Keratinocyte (primary cell): Measurements from ENCODE around the gene ABO. TPM values are rescaled to one million over a fixed set of nuclear protein-coding genes. Genes with fewer than 3 reads are reported as not detected.

ENCODE experiments used
- DNase-seq: peaks from one replicate; pipeline ENCODE4 v3.0.0-alpha.2; 2011; ENCODE audit warnings: low read depth, missing footprints, low spot score
- FAIRE-seq: peaks from 2 replicates; lab custom pipeline; 2011; peaks lifted over from hg19 to GRCh38; lab: Jason Lieb, UNC
- H2AFZ ChIP-seq: 2 replicates; pipeline ENCODE4 v1.6.0; 2012; ENCODE audit warnings: low read length, control low read depth, inconsistent platforms; ENCODE audit not compliant: control insufficient read depth
- H3K27ac ChIP-seq: 2 replicates; pipeline ENCODE4 v1.5.1; 2011; ENCODE audit warnings: low read length; ENCODE audit not compliant: control insufficient read depth, insufficient read depth
- H3K27me3 ChIP-seq: 3 replicates; pipeline ENCODE4 v1.6.0; 2011; ENCODE audit warnings: low read length; ENCODE audit not compliant: control insufficient read depth, insufficient read depth; ENCODE audit errors: extremely low read depth
- H3K36me3 ChIP-seq, 2 experiments: 2 replicates in 1 of 2; 3 replicates in 1 of 2; pipeline ENCODE4 v1.5.1; 2011; ENCODE audit warnings: low read length in 2 of 2, mild to moderate bottlenecking in 1 of 2; ENCODE audit not compliant: control insufficient read depth in 2 of 2, insufficient read depth in 2 of 2; ENCODE audit errors: extremely low read depth in 1 of 2
- H3K4me1 ChIP-seq: 3 replicates; pipeline ENCODE4 v1.5.1; 2011; ENCODE audit warnings: low read length; ENCODE audit not compliant: control insufficient read depth, insufficient read depth; ENCODE audit errors: extremely low read depth
- H3K4me2 ChIP-seq: 3 replicates; pipeline ENCODE4 v1.6.0; 2011; ENCODE audit warnings: low read depth, low read length; ENCODE audit not compliant: control insufficient read depth, insufficient read depth; ENCODE audit errors: extremely low read depth
- H3K4me3 ChIP-seq, 3 experiments: fragments of 200-600 bp in 1 of 3; sonication (generic) in 1 of 3; 2 replicates in 2 of 3; 3 replicates in 1 of 3; pipeline ENCODE4 v1.5.1; 2011 to 2016; ENCODE audit warnings: low read length in 3 of 3, mild to moderate bottlenecking in 3 of 3, control low read depth in 2 of 3, inconsistent platforms in 1 of 3, low read depth in 1 of 3, mixed read lengths in 1 of 3, mixed run types in 1 of 3, moderate library complexity in 1 of 3; ENCODE audit not compliant: control insufficient read depth in 2 of 3, insufficient read depth in 2 of 3; ENCODE audit errors: extremely low read depth in 1 of 3
- H3K79me2 ChIP-seq: 2 replicates; pipeline ENCODE4 v1.6.0; 2012; ENCODE audit warnings: low read length; ENCODE audit not compliant: control insufficient read depth, insufficient read depth
- H3K9ac ChIP-seq: 3 replicates; pipeline ENCODE4 v1.6.0; 2011; ENCODE audit warnings: low read length; ENCODE audit not compliant: control insufficient read depth, insufficient read depth; ENCODE audit errors: extremely low read depth
- H3K9me1 ChIP-seq: 3 replicates; pipeline ENCODE4 v1.6.0; 2011; ENCODE audit warnings: low read length; ENCODE audit not compliant: control insufficient read depth, insufficient read depth; ENCODE audit errors: extremely low read depth
- H3K9me3 ChIP-seq: 2 replicates; pipeline ENCODE4 v1.5.1; 2012; ENCODE audit warnings: low read depth, low read length; ENCODE audit not compliant: control insufficient read depth
- H4K20me1 ChIP-seq: 3 replicates; pipeline ENCODE4 v1.6.0; 2011; ENCODE audit warnings: low read length; ENCODE audit not compliant: control insufficient read depth, insufficient read depth; ENCODE audit errors: extremely low read depth
- EZH2 ChIP-seq: IDR thresholded peaks from one replicate; pipeline ENCODE4 v1.6.1; 2012; ENCODE audit warnings: inconsistent platforms, mild to moderate bottlenecking, low read length, moderate library complexity
- dilution Hi-C: fragments of 300-500 bp; cut with MboI; formaldehyde crosslinking; loops from one replicate; pipeline ENCODE4 v1.7.0; 2020; ENCODE audit warnings: low sequenced_read_pairs; ENCODE audit not compliant: extremely low pct_ligation_motif_present
- polyA plus RNA-seq, 5 experiments: library from polyadenylated mRNA; depleted of rRNA in 3 of 5; stranded (reverse) in 3 of 5; stranded (forward) in 1 of 5; unstranded in 1 of 5; fragments of >200 nt; gene quantifications; 1 replicate in 1 of 5; 2 replicates in 3 of 5; 3 replicates in 1 of 5; pipeline versions ENCODE4 v1.2.1 to v1.2.3, GENCODE V29; 2011 to 2012; ENCODE audit warnings: missing spikeins in 2 of 5, low read depth in 1 of 5, low replicate concordance in 1 of 5
- TF ChIP-seq, protein P1 (sequence below), 3 experiments: IDR thresholded peaks in 1 of 3; conservative IDR thresholded peaks in 1 of 3; optimal IDR thresholded peaks in 1 of 3; 2 replicates in 2 of 3; 3 replicates in 1 of 3; pipeline versions ENCODE3 to v1.5.1; 2011; ENCODE audit warnings: low read length in 3 of 3, mild to moderate bottlenecking in 3 of 3, moderate library complexity in 2 of 3, control low read depth in 1 of 3, inconsistent platforms in 1 of 3; ENCODE audit not compliant: insufficient read depth in 2 of 3; ENCODE audit errors: extremely low read depth in 1 of 3

ABO gene
- polyA plus RNA-seq, 1 donor (not counting 4 experiments of a cell fraction or from before 2014, with no cell fraction given), result not detected

DNA sequence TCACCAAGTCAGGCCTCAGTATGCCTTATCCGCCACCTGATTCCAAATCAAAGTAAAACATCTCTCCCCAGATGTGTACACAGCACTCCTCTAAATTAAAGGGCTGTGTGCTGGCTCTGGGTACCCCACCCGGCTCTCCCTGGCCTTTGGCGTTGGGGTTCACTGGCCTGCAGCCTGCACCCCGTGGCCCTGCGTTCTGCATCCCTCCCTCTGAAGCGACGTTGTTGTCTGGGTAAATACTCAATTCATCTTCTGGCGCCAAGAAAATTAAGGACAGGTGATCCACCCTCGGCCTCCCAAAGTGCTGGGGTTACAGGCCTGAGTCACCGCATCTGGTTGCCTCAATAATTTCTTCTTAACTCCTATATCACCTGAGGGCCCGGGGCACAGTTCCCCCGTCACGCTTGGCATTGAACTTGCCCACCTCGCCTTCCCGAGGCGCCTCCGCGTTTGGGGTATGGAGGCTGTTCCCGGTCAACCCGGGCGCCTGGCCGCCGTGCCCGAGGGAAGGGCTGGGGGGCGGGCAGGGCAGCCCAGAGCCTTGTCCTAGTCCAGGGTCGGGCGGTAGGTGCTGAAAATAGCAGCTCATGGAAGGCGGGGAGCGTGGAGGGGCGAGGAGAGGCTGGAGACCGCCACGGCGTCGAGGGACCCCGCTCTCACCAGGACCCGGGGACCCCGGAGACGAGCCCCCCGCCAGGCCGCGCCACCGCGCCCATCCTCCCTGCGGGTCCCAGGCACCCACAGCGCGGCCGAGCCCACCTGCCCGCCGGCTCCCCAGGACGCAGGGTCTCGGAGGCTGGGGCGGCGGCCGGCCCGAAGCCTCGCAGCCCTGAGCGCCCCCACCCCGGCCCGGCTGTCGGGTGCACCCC, 531 bp downstream of the ABO start:
- no peaks in the 10 kb centered on the region for H3K4me1 ChIP-seq
- no peaks in the 10 kb centered on the region for H4K20me1 ChIP-seq
- H3K4me2 ChIP-seq, result no peak overlapping the region
- DNase-seq, result no peak
- peaks cover 59% of the 10 kb centered on the region for H3K27me3 ChIP-seq
- no peak overlapping the region for H3K9ac ChIP-seq
- no peak overlapping the region for H2AFZ ChIP-seq
- no peak overlapping the region for H3K4me3 ChIP-seq
- H3K27ac ChIP-seq, result no peak overlapping the region
- TF ChIP-seq, protein P1, sequence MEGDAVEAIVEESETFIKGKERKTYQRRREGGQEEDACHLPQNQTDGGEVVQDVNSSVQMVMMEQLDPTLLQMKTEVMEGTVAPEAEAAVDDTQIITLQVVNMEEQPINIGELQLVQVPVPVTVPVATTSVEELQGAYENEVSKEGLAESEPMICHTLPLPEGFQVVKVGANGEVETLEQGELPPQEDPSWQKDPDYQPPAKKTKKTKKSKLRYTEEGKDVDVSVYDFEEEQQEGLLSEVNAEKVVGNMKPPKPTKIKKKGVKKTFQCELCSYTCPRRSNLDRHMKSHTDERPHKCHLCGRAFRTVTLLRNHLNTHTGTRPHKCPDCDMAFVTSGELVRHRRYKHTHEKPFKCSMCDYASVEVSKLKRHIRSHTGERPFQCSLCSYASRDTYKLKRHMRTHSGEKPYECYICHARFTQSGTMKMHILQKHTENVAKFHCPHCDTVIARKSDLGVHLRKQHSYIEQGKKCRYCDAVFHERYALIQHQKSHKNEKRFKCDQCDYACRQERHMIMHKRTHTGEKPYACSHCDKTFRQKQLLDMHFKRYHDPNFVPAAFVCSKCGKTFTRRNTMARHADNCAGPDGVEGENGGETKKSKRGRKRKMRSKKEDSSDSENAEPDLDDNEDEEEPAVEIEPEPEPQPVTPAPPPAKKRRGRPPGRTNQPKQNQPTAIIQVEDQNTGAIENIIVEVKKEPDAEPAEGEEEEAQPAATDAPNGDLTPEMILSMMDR (optimal IDR thresholded peaks at IDR 0.05 in 1 of 3, IDR thresholded peaks at IDR 0.05 in 1 of 3, conservative IDR thresholded peaks at IDR 0.05 in 1 of 3; ENCODE audit: extremely low read depth in 1 of 3, insufficient read depth in 2 of 3, low read length in 3 of 3), result no peak
- TF ChIP-seq EZH2, result no peak
- H3K9me1 ChIP-seq, result no peaks in the 10 kb centered on the region
- no peaks in the 10 kb centered on the region for H3K36me3 ChIP-seq
- no peak for FAIRE-seq
- dilution Hi-C loops, result no loop called here
- H3K79me2 ChIP-seq, result no peaks in the 10 kb centered on the region
- H3K9me3 ChIP-seq, result no peaks in the 10 kb centered on the region

DNA sequence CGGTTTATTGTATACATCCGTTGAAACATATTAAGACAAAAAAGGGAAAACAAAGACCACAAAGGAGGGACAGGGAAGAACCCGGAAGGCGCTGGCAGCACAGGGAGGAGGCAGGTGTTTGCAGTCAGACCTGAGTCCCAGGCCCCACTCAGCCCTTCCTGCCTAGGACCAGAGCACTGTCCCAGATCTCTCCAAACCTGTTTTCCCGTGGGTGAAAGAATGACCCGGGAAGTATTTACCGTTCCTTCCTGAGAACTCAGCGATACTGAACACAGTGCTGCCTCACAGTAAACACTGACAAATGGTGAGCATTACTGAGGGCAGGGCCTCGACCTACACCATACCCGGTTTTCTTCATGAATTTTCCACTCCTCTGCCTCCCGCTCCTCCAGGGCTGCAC, 1.2 kb downstream of the ABO start:
- H3K9me3 ChIP-seq, result no peaks in the 10 kb centered on the region
- DNase-seq (no peak), FAIRE-seq (no peak)
- H2AFZ ChIP-seq, result no peak overlapping the region
- H3K27ac ChIP-seq, result no peak overlapping the region
- H4K20me1 ChIP-seq, result no peaks in the 10 kb centered on the region
- TF ChIP-seq, protein P1 (optimal IDR thresholded peaks at IDR 0.05 in 1 of 3, IDR thresholded peaks at IDR 0.05 in 1 of 3, conservative IDR thresholded peaks at IDR 0.05 in 1 of 3; ENCODE audit: extremely low read depth in 1 of 3, insufficient read depth in 2 of 3, low read length in 3 of 3), result no peak
- no peak for TF ChIP-seq EZH2
- H3K36me3 ChIP-seq, result no peaks in the 10 kb centered on the region
- H3K79me2 ChIP-seq, result no peaks in the 10 kb centered on the region
- peaks cover 59% of the 10 kb centered on the region for H3K27me3 ChIP-seq
- no peaks in the 10 kb centered on the region for H3K4me1 ChIP-seq
- dilution Hi-C loops, result no loop called here
- no peak overlapping the region for H3K4me3 ChIP-seq
- no peaks in the 10 kb centered on the region for H3K9me1 ChIP-seq
- no peak overlapping the region for H3K9ac ChIP-seq
- H3K4me2 ChIP-seq, result no peak overlapping the region
